ENCODE results near the gene ARHGAP24. TPM values are rescaled to one million over a fixed set of nuclear protein-coding genes. Genes with fewer than 3 reads are reported as not detected.

The ARHGAP24 gene
- total RNA-seq, 1 experiment from 2014 or later, result 16.0 TPM

GRCh38 chr4:85579942-85580341 is 105.0 kb downstream of the ARHGAP24 start:
- no peak for DNase-seq (ENCODE audit: low read depth)

- DNase-seq (ENCODE audit: low read depth), result no peak
Measured at GRCh38 chr4:85580489-85580888, 105.5 kb downstream of the ARHGAP24 start.

- DNase-seq (ENCODE audit: low read depth), result no peak
Measured at GRCh38 chr4:85587952-85588351, 113.0 kb downstream of the ARHGAP24 start.

- DNase-seq (ENCODE audit: low read depth), result no peak
Measured at GRCh38 chr4:85591406-85592098, 116.6 kb downstream of the ARHGAP24 start.

GRCh38 chr4:85595098-85595775 is 120.3 kb downstream of the ARHGAP24 start:
- no peak for DNase-seq (ENCODE audit: low read depth)

- no peak for DNase-seq (ENCODE audit: low read depth)
Measured at GRCh38 chr4:85595796-85596559, 121.0 kb downstream of the ARHGAP24 start.

- DNase-seq (ENCODE audit: low read depth), result no peak
Measured at GRCh38 chr4:85598936-85599335, 124.0 kb downstream of the ARHGAP24 start.

GRCh38 chr4:85600501-85600900 is 125.6 kb downstream of the ARHGAP24 start:
- DNase-seq (ENCODE audit: low read depth), result no peak

GRCh38 chr4:85603437-85604336 is 128.7 kb downstream of the ARHGAP24 start:
- no peak for DNase-seq (ENCODE audit: low read depth)

GRCh38 chr4:85606505-85606904 is 131.6 kb downstream of the ARHGAP24 start:
- DNase-seq (ENCODE audit: low read depth), result no peak

GRCh38 chr4:85607624-85608023 is 132.7 kb downstream of the ARHGAP24 start:
- DNase-seq (ENCODE audit: low read depth), result no peak

GRCh38 chr4:85610450-85610849 is 135.5 kb downstream of the ARHGAP24 start:
- DNase-seq (ENCODE audit: low read depth), result no peak

- DNase-seq (ENCODE audit: low read depth), result no peak
Measured at GRCh38 chr4:85611661-85612060, 136.7 kb downstream of the ARHGAP24 start.

GRCh38 chr4:85613901-85614300 is 139.0 kb downstream of the ARHGAP24 start:
- no peak for DNase-seq (ENCODE audit: low read depth)

- DNase-seq (ENCODE audit: low read depth), result no peak
Measured at GRCh38 chr4:85615952-85616351, 141.0 kb downstream of the ARHGAP24 start.

- no peak for DNase-seq (ENCODE audit: low read depth)
Measured at GRCh38 chr4:85617202-85617601, 142.3 kb downstream of the ARHGAP24 start.

- DNase-seq (ENCODE audit: low read depth), result no peak
Measured at GRCh38 chr4:85632981-85633380, 158.0 kb downstream of the ARHGAP24 start.

GRCh38 chr4:85637778-85638177 is 162.8 kb downstream of the ARHGAP24 start:
- DNase-seq (ENCODE audit: low read depth), result no peak

- DNase-seq (ENCODE audit: low read depth), result no peak
Measured at GRCh38 chr4:85639946-85640345, 165.0 kb downstream of the ARHGAP24 start.

- DNase-seq (ENCODE audit: low read depth), result no peak
Measured at GRCh38 chr4:85642356-85643100, 167.6 kb downstream of the ARHGAP24 start.

- no peak for DNase-seq (ENCODE audit: low read depth)
Measured at GRCh38 chr4:85644061-85644460, 169.1 kb downstream of the ARHGAP24 start.

Measured in RPMI7951 (cell line).